ENCODE data around the gene MAPK12. TPM values are rescaled to one million over a fixed set of nuclear protein-coding genes. Genes with fewer than 3 reads are reported as not detected.

The MAPK12 gene
- total and polyA plus RNA-seq, 9 of the 15 experiments (the other 6 are each of a cell fraction or from before 2014, with no cell fraction given): 0.79 to 71.5 (median 32.8) TPM

GRCh38 chr22:50275181-50276055 is 13.9 kb upstream of the MAPK12 start:
- no peaks in the 10 kb centered on the region for H3K79me2 ChIP-seq (ENCODE audit: control insufficient read depth, insufficient read depth, low read length)
- H3K27ac ChIP-seq (ENCODE audit: extremely low read depth, low read depth, low read length): no peak overlapping the region
- no peak overlapping the region for H2AFZ ChIP-seq (ENCODE audit: low read depth, low read length)
- H3K4me3 ChIP-seq: no peak overlapping the region
- in situ Hi-C loops (cut with MboI) (no loop called here), intact Hi-C loops (cut with micrococcal nuclease) (loop anchor here (2.0 kb wide), 1 partner anchor 67 kb away; the partner anchor contains the start of gene PPP6R2)
- no peaks in the 10 kb centered on the region for H3K9me1 ChIP-seq (ENCODE audit: control insufficient read depth, insufficient read depth, low read length)
- no peak for DNase-seq (ENCODE audit: extremely low read depth in 1 of 4, low spot score in 3 of 4)
- H3K4me1 ChIP-seq (replicated peaks in 1 of 2; ENCODE audit: control insufficient read depth in 2 of 2, insufficient read depth in 2 of 2, low read length in 2 of 2): peaks cover 0 to 48% of the 10 kb centered on the region in 2 experiments; a peak in 3 of 5 replicates
- TF ChIP-seq MXI1 (IDR thresholded peaks at IDR 0.05; ENCODE audit: low read depth, low read length): no peak
- peak; percentile 32 for TF ChIP-seq EGR1 (conservative IDR thresholded peaks at IDR 0.05)
- no peak overlapping the region for H3K9ac ChIP-seq (ENCODE audit: insufficient read depth in 1 of 2, low read depth in 2 of 2, low read length in 2 of 2)
- no peaks in the 10 kb centered on the region for H3K9me3 ChIP-seq (replicated peaks; ENCODE audit: control insufficient read depth, insufficient read depth, low read depth, low read length)
- ChIA-PET POLR2A (no interaction called here), CTCF (ENCODE audit: low intra/inter-chr PET ratio) (interaction anchor here (1.3 to 2.4 kb wide), 2 partner anchors 65 to 67 kb away, joined by 4 to 8 read pairs; partner anchors contain the start of gene PPP6R2)
- FAIRE-seq: no peak
- 96% methylated on average over 10 of the region's 43 CpGs for WGBS (ENCODE audit: insufficient coverage, low coverage, missing lambda C conversion rate)
- peaks cover 35% of the 10 kb centered on the region; the same call in 1 of the 3 replicates for H3K36me3 ChIP-seq (ENCODE audit: control insufficient read depth, insufficient read depth, low read length)
- no peaks in the 10 kb centered on the region for H3K27me3 ChIP-seq (ENCODE audit: control insufficient read depth in 2 of 2, insufficient read depth in 2 of 2, low read length in 2 of 2)
- H4K20me1 ChIP-seq (replicated peaks; ENCODE audit: control insufficient read depth, insufficient read depth, low read length): no peaks in the 10 kb centered on the region
- no TSS peak for BruUV-seq (replicated peaks)
- no peak for ATAC-seq
- H3K4me2 ChIP-seq (ENCODE audit: insufficient read depth, low read length): no peak overlapping the region

GRCh38 chr22:50274771-50275170 is 13.3 kb upstream of the MAPK12 start:
- H3K27me3 ChIP-seq (ENCODE audit: control insufficient read depth in 2 of 2, insufficient read depth in 2 of 2, low read length in 2 of 2): no peaks in the 10 kb centered on the region
- WGBS (ENCODE audit: insufficient coverage, low coverage, missing lambda C conversion rate): no CpG with 5 or more reads among the region's 7 CpGs
- ChIA-PET CTCF (ENCODE audit: low intra/inter-chr PET ratio) (interaction anchor here (1.3 to 2.4 kb wide), 2 partner anchors 66 to 68 kb away, joined by 4 to 8 read pairs; partner anchors contain the start of gene PPP6R2), POLR2A (no interaction called here)
- DNase-seq (ENCODE audit: extremely low read depth in 1 of 4, low spot score in 3 of 4) (no peak), ATAC-seq (no peak), FAIRE-seq (no peak)
- no peak overlapping the region for H3K27ac ChIP-seq (ENCODE audit: extremely low read depth, low read depth, low read length)
- H2AFZ ChIP-seq (ENCODE audit: low read depth, low read length): no peak overlapping the region
- no peaks in the 10 kb centered on the region for H3K9me1 ChIP-seq (ENCODE audit: control insufficient read depth, insufficient read depth, low read length)
- no peaks in the 10 kb centered on the region for H4K20me1 ChIP-seq (replicated peaks; ENCODE audit: control insufficient read depth, insufficient read depth, low read length)
- TF ChIP-seq, protein P1, sequence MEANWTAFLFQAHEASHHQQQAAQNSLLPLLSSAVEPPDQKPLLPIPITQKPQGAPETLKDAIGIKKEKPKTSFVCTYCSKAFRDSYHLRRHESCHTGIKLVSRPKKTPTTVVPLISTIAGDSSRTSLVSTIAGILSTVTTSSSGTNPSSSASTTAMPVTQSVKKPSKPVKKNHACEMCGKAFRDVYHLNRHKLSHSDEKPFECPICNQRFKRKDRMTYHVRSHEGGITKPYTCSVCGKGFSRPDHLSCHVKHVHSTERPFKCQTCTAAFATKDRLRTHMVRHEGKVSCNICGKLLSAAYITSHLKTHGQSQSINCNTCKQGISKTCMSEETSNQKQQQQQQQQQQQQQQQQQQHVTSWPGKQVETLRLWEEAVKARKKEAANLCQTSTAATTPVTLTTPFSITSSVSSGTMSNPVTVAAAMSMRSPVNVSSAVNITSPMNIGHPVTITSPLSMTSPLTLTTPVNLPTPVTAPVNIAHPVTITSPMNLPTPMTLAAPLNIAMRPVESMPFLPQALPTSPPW (CRISPR knock-in tag; IDR thresholded peaks at IDR 0.05): peak; percentile 19; the same call in 1 of the 2 replicates
- TF ChIP-seq HNRNPL (IDR thresholded peaks at IDR 0.05; ENCODE audit: low read depth, low read length): no peak
- H3K9ac ChIP-seq (ENCODE audit: insufficient read depth in 1 of 2, low read depth in 2 of 2, low read length in 2 of 2): no peak overlapping the region
- intact Hi-C loops (cut with micrococcal nuclease) (loop anchor here (2.0 to 5.0 kb wide), 2 partner anchors 53 to 68 kb away; partner anchors contain the start of genes DENND6B and PPP6R2), in situ Hi-C loops (cut with MboI) (loop anchor here (5.0 kb wide), 1 partner anchor 53 kb away; the partner anchor contains the start of gene DENND6B)
- BruUV-seq (replicated peaks): no TSS peak
- H3K79me2 ChIP-seq (ENCODE audit: control insufficient read depth, insufficient read depth, low read length): no peaks in the 10 kb centered on the region
- H3K9me3 ChIP-seq (replicated peaks; ENCODE audit: control insufficient read depth, insufficient read depth, low read depth, low read length): no peaks in the 10 kb centered on the region
- H3K4me2 ChIP-seq (ENCODE audit: insufficient read depth, low read length): no peak overlapping the region
- H3K4me1 ChIP-seq (replicated peaks in 1 of 2; ENCODE audit: control insufficient read depth in 2 of 2, insufficient read depth in 2 of 2, low read length in 2 of 2): peaks cover 0 to 54% of the 10 kb centered on the region in 2 experiments; a peak in 3 of 5 replicates
- H3K4me3 ChIP-seq: no peak overlapping the region
- peaks cover 34% of the 10 kb centered on the region; the same call in 1 of the 3 replicates for H3K36me3 ChIP-seq (ENCODE audit: control insufficient read depth, insufficient read depth, low read length)
